Cardiac fibroblast (primary cell): ENCODE data around the gene ZDHHC11.

Experiments used
- DNase-seq, 2 donors: peaks; one replicate each; pipeline versions ENCODE4 v3.0.0 to v3.0.0-alpha.2; 2010; ENCODE audit warnings: low read depth in 2 of 2
- H3K4me3 ChIP-seq, 2 donors: replicated peaks in 1 of 2; 1 replicate in 1 of 2; 2 replicates in 1 of 2; pipeline ENCODE4 v1.5.1; 2011; ENCODE audit warnings: low read depth in 2 of 2, low read length in 2 of 2, mild to moderate bottlenecking in 2 of 2, moderate library complexity in 1 of 2
- TF ChIP-seq, protein P1 (sequence below): IDR thresholded peaks from one replicate; pipeline ENCODE4 v1.5.1; 2011; ENCODE audit warnings: low read depth, mild to moderate bottlenecking, low read length, inconsistent platforms

The ZDHHC11 gene

GRCh38 chr5:850511-851006 is at the start of gene ZDHHC11:
TSS of gene ZDHHC11 (minus strand) at chr5:850986. CDS start at chr5:850602, 384 bp downstream.
- no peak for DNase-seq
- no peak within 1 kb of the TSS for H3K4me3 ChIP-seq
- TF ChIP-seq, protein P1, sequence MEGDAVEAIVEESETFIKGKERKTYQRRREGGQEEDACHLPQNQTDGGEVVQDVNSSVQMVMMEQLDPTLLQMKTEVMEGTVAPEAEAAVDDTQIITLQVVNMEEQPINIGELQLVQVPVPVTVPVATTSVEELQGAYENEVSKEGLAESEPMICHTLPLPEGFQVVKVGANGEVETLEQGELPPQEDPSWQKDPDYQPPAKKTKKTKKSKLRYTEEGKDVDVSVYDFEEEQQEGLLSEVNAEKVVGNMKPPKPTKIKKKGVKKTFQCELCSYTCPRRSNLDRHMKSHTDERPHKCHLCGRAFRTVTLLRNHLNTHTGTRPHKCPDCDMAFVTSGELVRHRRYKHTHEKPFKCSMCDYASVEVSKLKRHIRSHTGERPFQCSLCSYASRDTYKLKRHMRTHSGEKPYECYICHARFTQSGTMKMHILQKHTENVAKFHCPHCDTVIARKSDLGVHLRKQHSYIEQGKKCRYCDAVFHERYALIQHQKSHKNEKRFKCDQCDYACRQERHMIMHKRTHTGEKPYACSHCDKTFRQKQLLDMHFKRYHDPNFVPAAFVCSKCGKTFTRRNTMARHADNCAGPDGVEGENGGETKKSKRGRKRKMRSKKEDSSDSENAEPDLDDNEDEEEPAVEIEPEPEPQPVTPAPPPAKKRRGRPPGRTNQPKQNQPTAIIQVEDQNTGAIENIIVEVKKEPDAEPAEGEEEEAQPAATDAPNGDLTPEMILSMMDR = no peak

GRCh38 chr5:893711-894110 is 42.9 kb upstream of the ZDHHC11 start:
- DNase-seq = no peak
- H3K4me3 ChIP-seq = peak overlapping the region in 1 of 2 donors; percentile 73
- TF ChIP-seq, protein P1 = no peak

GRCh38 chr5:893137-893506 is 42.3 kb upstream of the ZDHHC11 start:
- peak overlapping the region; percentile 73 for H3K4me3 ChIP-seq
- DNase-seq = no peak
- TF ChIP-seq, protein P1 = no peak

GRCh38 chr5:892394-893136 is 41.8 kb upstream of the ZDHHC11 start, which contains the start of the genes BRD9 and TRIP13:
TSS of gene BRD9 (minus strand) at chr5:892801. CDS start at chr5:892657, 144 bp downstream.
TSS of gene TRIP13 (plus strand) at chr5:892884. CDS start at chr5:892999, 115 bp downstream.
- TF ChIP-seq, protein P1 = no peak
- H3K4me3 ChIP-seq = peak within 1 kb of the TSS; percentile 73 to 91
- DNase-seq = peak; percentile 70 to 77

GRCh38 chr5:891837-892393 is 41.1 kb upstream of the ZDHHC11 start:
- H3K4me3 ChIP-seq = peak overlapping the region; percentile 73 to 91
- DNase-seq = peak; percentile 28 to 30
- TF ChIP-seq, protein P1 = no peak

DNA sequence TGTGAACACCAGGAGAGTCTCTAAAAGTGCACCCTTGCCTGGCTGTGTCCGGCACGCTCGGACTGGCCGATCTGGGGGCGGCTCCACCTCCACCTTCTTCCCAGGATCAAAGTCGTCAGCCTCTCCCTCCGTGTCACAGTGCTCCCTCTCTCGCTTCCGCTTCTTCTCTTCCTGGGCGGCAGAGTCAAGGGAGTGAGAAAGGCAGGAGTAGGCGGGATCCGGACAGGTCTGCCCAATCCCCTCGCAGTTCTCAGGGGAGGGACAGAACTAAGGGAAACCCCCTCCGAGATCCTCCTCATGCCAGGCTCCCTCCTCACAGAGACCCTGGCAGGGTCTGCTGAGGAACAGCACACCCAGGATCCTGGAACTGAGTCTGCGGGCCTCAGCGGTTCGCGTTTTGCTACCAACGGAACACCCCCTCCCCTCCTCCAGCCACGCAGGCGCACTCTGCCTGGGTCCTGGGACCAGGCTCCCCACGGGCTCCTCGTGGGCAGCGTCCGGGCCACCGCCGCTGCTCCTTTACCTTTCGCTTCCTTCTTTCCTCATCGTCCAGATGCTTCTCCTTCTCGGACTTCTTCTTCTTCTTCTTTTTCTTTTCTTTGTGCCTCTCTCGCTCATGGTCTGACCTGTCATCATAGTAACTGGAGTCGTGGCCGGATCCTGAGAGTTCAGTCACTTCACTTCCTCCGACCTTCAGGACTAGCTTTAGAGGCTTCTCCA is 40.5 kb upstream of the ZDHHC11 start:
- DNase-seq = peak in 1 of 2 donors; percentile 48
- TF ChIP-seq, protein P1 = no peak

More for the DNA sequence above, 40.5 kb upstream of the ZDHHC11 start:
- H3K4me3 ChIP-seq = peak overlapping the region; percentile 73 to 91
